Measurements from ENCODE around the gene NOL6.

DNA sequence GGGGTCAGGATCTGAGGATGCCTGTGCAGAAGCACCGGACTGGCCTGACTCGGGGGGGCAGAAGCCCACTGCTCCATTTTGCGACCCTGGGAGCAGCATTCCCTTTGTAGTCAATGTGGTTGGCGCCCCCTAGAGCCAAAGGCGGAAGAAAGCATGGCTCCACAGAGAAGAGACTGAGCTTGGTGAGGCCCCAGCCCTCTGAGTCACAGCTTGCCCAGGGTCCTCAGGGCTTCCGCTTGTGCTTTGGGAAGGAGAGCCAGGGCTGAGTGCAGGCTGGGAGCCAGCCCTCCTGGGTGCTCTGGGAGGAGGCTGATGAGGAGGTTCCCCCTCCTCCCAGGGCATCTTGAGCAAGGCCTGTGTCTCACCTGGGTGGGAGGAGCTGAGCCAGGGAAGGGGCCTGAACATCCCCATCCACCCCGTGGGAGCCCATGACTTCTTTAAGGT is 20.9 kb downstream of the NOL6 start:
- TF ChIP-seq, protein P1, sequence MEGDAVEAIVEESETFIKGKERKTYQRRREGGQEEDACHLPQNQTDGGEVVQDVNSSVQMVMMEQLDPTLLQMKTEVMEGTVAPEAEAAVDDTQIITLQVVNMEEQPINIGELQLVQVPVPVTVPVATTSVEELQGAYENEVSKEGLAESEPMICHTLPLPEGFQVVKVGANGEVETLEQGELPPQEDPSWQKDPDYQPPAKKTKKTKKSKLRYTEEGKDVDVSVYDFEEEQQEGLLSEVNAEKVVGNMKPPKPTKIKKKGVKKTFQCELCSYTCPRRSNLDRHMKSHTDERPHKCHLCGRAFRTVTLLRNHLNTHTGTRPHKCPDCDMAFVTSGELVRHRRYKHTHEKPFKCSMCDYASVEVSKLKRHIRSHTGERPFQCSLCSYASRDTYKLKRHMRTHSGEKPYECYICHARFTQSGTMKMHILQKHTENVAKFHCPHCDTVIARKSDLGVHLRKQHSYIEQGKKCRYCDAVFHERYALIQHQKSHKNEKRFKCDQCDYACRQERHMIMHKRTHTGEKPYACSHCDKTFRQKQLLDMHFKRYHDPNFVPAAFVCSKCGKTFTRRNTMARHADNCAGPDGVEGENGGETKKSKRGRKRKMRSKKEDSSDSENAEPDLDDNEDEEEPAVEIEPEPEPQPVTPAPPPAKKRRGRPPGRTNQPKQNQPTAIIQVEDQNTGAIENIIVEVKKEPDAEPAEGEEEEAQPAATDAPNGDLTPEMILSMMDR (IDR thresholded peaks at IDR 0.05 in 2 of 3, conservative IDR thresholded peaks at IDR 0.05 in 1 of 3; ENCODE audit: borderline replicate concordance in 1 of 3, insufficient read depth in 1 of 3, low read depth in 2 of 3, low read length in 2 of 3): peak in 2 of 3 experiments; percentile 91; a peak in 4 of 6 replicates
- TF ChIP-seq EZH2phosphoT487 (IDR thresholded peaks at IDR 0.05; ENCODE audit: borderline replicate concordance): no peak
- TF ChIP-seq POLR2AphosphoS5 (IDR thresholded peaks at IDR 0.05; ENCODE audit: low read depth, low read length): 0 out of 2 replicates have a peak, but pooled peaks have one; percentile 37
- TF ChIP-seq, protein P2, sequence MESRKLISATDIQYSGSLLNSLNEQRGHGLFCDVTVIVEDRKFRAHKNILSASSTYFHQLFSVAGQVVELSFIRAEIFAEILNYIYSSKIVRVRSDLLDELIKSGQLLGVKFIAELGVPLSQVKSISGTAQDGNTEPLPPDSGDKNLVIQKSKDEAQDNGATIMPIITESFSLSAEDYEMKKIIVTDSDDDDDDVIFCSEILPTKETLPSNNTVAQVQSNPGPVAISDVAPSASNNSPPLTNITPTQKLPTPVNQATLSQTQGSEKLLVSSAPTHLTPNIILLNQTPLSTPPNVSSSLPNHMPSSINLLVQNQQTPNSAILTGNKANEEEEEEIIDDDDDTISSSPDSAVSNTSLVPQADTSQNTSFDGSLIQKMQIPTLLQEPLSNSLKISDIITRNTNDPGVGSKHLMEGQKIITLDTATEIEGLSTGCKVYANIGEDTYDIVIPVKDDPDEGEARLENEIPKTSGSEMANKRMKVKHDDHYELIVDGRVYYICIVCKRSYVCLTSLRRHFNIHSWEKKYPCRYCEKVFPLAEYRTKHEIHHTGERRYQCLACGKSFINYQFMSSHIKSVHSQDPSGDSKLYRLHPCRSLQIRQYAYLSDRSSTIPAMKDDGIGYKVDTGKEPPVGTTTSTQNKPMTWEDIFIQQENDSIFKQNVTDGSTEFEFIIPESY (IDR thresholded peaks at IDR 0.05; ENCODE audit: extremely low read depth, insufficient replicate concordance, low read length): no peak
- TF ChIP-seq JUND (IDR thresholded peaks at IDR 0.05): no peak

Data from HCT116 (cell line).